PC-3 (cell line): ENCODE measurements around the gene CMSS1. TPM values are rescaled to one million over a fixed set of nuclear protein-coding genes. Genes with fewer than 3 reads are reported as not detected.

Source experiments
- ATAC-seq: fragments of 200-7000 bp; cut with Tn5 transposase; 2 replicates; pipeline ENCODE4 v1.9.1; 2020; ENCODE audit warnings: mild to moderate bottlenecking, moderate library complexity
- BruUV-seq: library from RNA; stranded (reverse); fragments of 400-500 nt; replicated peaks from 2 replicates; lab custom pipeline; 2021; lab: Mats Ljungman, UMichigan
- CTCF ChIA-PET: fragments of 300-600 bp; sonication (Branson Sonifier 250); formaldehyde crosslinking; loops from one replicate; lab custom pipeline; 2022; ENCODE audit warnings: antibody characterized with exemption; lab: Charles Lee
- POLR2A ChIA-PET: fragments of 300-600 bp; sonication (Branson Sonifier 250); formaldehyde crosslinking; loops from one replicate; lab custom pipeline; 2022; ENCODE audit warnings: antibody characterized with exemption; ENCODE audit not compliant: unreplicated experiment; lab: Charles Lee
- DNase-seq: peaks from one replicate; pipeline ENCODE4 v3.0.0-alpha.2; 2015
- H2AFZ ChIP-seq: fragments of 300-600 bp; sonication (generic); 2 replicates; pipeline ENCODE4 v1.6.0; 2016; ENCODE audit warnings: antibody characterized with exemption, low read length
- H3F3A ChIP-seq: fragments of 300-600 bp; sonication (generic); one replicate; pipeline ENCODE4 v1.6.0; 2017; ENCODE audit warnings: antibody characterized with exemption, low read length, control low read depth, mild to moderate bottlenecking; ENCODE audit not compliant: unreplicated experiment
- H3K27ac ChIP-seq: fragments of 300-600 bp; sonication (generic); 2 replicates; pipeline ENCODE4 v1.5.1; 2016; ENCODE audit warnings: mild to moderate bottlenecking, low read length
- H3K27me3 ChIP-seq: fragments of 300-600 bp; sonication (generic); 2 replicates; pipeline ENCODE4 v1.6.1; 2016; ENCODE audit warnings: low read length, mixed read lengths
- H3K36me3 ChIP-seq: fragments of 300-600 bp; sonication (generic); 2 replicates; pipeline ENCODE4 v1.6.1; 2016; ENCODE audit warnings: low read depth, mixed run types, low read length, mixed read lengths
- H3K4me1 ChIP-seq: fragments of 300-600 bp; sonication (generic); 2 replicates; pipeline ENCODE4 v1.5.1; 2016; ENCODE audit warnings: low read length; ENCODE audit not compliant: insufficient read depth
- H3K4me2 ChIP-seq: fragments of 300-600 bp; sonication (generic); 2 replicates; pipeline ENCODE4 v1.6.0; 2016; ENCODE audit warnings: low read length
- H3K4me3 ChIP-seq: fragments of 300-600 bp; sonication (generic); 2 replicates; pipeline ENCODE4 v1.5.1; 2016; ENCODE audit warnings: mild to moderate bottlenecking, low read length, mixed read lengths
- H3K79me2 ChIP-seq: fragments of 300-600 bp; sonication (generic); 2 replicates; pipeline ENCODE4 v1.6.1; 2017; ENCODE audit warnings: low read length, mixed read lengths
- H3K9ac ChIP-seq: fragments of 300-600 bp; sonication (generic); 2 replicates; pipeline ENCODE4 v1.6.0; 2016; ENCODE audit warnings: mild to moderate bottlenecking, low read length
- H3K9me2 ChIP-seq: fragments of 300-600 bp; sonication (generic); replicated peaks from 2 replicates; pipeline ENCODE4 v1.6.1; 2016; ENCODE audit warnings: mixed run types, low read length, mixed read lengths
- H3K9me3 ChIP-seq: fragments of 300-600 bp; sonication (generic); 2 replicates; pipeline ENCODE4 v1.6.1; 2016; ENCODE audit warnings: low read length, mixed read lengths
- H4K20me1 ChIP-seq: fragments of 300-600 bp; sonication (generic); 2 replicates; pipeline ENCODE4 v1.6.1; 2016; ENCODE audit warnings: low read length, mixed read lengths
- EZH2 ChIP-seq: fragments of 300-600 bp; sonication (generic); IDR thresholded peaks from one replicate; pipeline ENCODE4 v1.6.1; 2017; ENCODE audit warnings: antibody characterized with exemption, mild to moderate bottlenecking, low read length; ENCODE audit not compliant: unreplicated experiment
- EZH2phosphoT487 ChIP-seq: fragments of 300-600 bp; sonication (generic); IDR thresholded peaks from 2 replicates; pipeline ENCODE4 v1.6.1; 2018; ENCODE audit warnings: mild to moderate bottlenecking, antibody characterized with exemption, low read length, borderline replicate concordance
- intact Hi-C: fragments of 100-400 bp; cut with micrococcal nuclease; formaldehyde crosslinking; loops from 2 replicates; pipeline ENCODE4 v1.9.0; 2023
- total RNA-seq: library from RNA; depleted of rRNA; stranded (reverse); fragments of >200 nt; gene quantifications from 2 replicates; pipeline ENCODE4 v1.2.3, GENCODE V29; 2014
- TF ChIP-seq, protein P1 (sequence below): fragments of 300-600 bp; sonication (generic); conservative IDR thresholded peaks from 2 replicates; pipeline ENCODE4 v1.5.1; 2017; ENCODE audit warnings: antibody characterized with exemption, low read depth, mild to moderate bottlenecking, low read length

The CMSS1 gene
- total RNA-seq, 1 experiment from 2014 or later = 63.1 TPM

DNA sequence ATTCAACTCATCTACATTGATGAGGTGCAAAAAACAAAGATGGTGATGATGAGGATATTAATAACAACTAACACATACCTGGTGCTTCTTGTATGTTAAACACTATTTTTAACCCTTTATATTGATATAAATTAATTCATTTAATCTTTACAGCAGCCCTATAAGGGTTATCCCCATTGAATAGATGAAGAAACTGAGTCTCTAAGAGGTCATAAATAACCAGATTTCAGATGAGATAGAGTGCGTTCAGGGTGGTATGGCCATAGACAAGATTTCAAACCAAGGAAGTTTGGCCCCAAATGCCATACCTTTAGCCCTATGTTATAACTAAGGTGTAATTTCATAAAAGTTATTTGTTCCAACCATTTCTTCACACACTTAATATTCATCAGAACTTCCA, 82.6 kb downstream of the CMSS1 start:
- H3K4me2 ChIP-seq = peak overlapping the region; percentile 76
- intact Hi-C loops = loop anchor here (2.0 to 5.0 kb wide), 2 partner anchors 147 to 362 kb away; partner anchors contain the start of gene TBC1D23

DNA sequence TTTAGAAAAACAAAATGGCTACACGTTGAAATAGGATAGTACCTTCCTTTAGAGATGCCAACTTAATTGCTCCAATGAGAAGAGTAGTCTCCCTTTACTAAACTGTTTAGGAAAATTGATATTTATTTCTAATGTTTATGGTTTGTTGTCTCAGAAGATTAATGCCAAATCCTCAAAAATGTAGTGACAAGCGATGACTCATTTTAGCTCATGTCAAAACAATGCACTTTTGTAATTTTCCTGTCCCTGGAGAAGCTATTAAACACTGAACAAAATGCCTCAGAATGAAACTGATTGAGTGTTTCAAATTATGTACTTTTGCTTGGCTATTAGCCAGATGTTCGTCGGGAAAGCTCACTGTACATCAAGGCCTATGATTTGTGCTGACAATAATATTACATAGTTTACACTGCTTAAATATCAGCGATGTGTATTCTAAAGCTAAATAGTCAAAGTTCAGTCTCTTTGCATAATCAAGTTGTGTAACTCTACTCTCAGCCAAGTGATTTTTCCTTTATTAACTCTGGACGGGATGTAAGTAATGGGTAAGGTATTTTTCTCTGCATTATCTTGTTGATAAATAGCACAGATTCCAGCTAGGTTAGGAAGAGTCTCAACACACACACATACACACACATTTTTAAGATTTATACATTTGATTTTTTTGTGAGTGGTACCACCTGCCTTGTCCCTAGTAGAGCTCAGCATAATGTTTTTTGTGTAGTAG, 83.7 kb downstream of the CMSS1 start:
- BruUV-seq = no TSS peak
- Histone ChIP-seq H3K9me3 (no peaks in the 10 kb centered on the region), H3K27ac (peak overlapping the region; percentile 82), H3K79me2 (peaks cover 86% of the 10 kb centered on the region), H3F3A (peaks cover 4% of the 10 kb centered on the region), H3K4me3 (peak overlapping the region; percentile 37), H3K27me3 (no peaks in the 10 kb centered on the region), H4K20me1 (no peaks in the 10 kb centered on the region), H3K4me2 (peak overlapping the region; percentile 76), H3K9ac (peak overlapping the region; percentile 42), H3K4me1 (peaks cover 47% of the 10 kb centered on the region), H2AFZ (peak overlapping the region; percentile 39), H3K9me2 (no peaks in the 10 kb centered on the region), H3K36me3 (no peaks in the 10 kb centered on the region)
- intact Hi-C loops = loop anchor here (1.0 to 5.0 kb wide), 5 partner anchors 9 to 361 kb away; partner anchors contain the start of gene TBC1D23
- peak; percentile 82 for ATAC-seq
- CTCF ChIA-PET = interaction anchor here (0.9 to 1.5 kb wide), 2 partner anchors 58 to 353 kb away, joined by 6 to 7 read pairs; no protein-coding TSS in a partner anchor
- TF ChIP-seq EZH2 (no peak), EZH2phosphoT487 (no peak)
- TF ChIP-seq, protein P1, sequence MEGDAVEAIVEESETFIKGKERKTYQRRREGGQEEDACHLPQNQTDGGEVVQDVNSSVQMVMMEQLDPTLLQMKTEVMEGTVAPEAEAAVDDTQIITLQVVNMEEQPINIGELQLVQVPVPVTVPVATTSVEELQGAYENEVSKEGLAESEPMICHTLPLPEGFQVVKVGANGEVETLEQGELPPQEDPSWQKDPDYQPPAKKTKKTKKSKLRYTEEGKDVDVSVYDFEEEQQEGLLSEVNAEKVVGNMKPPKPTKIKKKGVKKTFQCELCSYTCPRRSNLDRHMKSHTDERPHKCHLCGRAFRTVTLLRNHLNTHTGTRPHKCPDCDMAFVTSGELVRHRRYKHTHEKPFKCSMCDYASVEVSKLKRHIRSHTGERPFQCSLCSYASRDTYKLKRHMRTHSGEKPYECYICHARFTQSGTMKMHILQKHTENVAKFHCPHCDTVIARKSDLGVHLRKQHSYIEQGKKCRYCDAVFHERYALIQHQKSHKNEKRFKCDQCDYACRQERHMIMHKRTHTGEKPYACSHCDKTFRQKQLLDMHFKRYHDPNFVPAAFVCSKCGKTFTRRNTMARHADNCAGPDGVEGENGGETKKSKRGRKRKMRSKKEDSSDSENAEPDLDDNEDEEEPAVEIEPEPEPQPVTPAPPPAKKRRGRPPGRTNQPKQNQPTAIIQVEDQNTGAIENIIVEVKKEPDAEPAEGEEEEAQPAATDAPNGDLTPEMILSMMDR = no peak
- peak; percentile 98 for DNase-seq
- POLR2A ChIA-PET = interaction anchor here (0.6 to 1.1 kb wide), 5 partner anchors 65 to 1135 kb away, joined by 3 to 7 read pairs (median 3); no protein-coding TSS in a partner anchor

More for the DNA sequence above, 82.6 kb downstream of the CMSS1 start:
- no peak for DNase-seq
- no peaks in the 10 kb centered on the region for H3K9me2 ChIP-seq
- H3K27me3 ChIP-seq = no peaks in the 10 kb centered on the region
- CTCF ChIA-PET = interaction anchor here (0.9 kb wide), 1 partner anchor 354 kb away, joined by 6 read pairs; no protein-coding TSS in a partner anchor
- peaks cover 9% of the 10 kb centered on the region for H3F3A ChIP-seq
- peak overlapping the region; percentile 82 for H3K27ac ChIP-seq
- no TSS peak for BruUV-seq
- H3K9me3 ChIP-seq = no peaks in the 10 kb centered on the region
- no peaks in the 10 kb centered on the region for H3K36me3 ChIP-seq
- no peak overlapping the region for H2AFZ ChIP-seq
- H3K79me2 ChIP-seq = peaks cover 77% of the 10 kb centered on the region
- peak overlapping the region; percentile 42; the same call in 1 of the 2 replicates for H3K9ac ChIP-seq
- POLR2A ChIA-PET = interaction anchor here (0.6 kb wide), 1 partner anchor 66 kb away, joined by 3 read pairs; no protein-coding TSS in a partner anchor
- TF ChIP-seq EZH2 (no peak), EZH2phosphoT487 (no peak)
- TF ChIP-seq, protein P1 = no peak
- no peaks in the 10 kb centered on the region for H4K20me1 ChIP-seq
- H3K4me1 ChIP-seq = peaks cover 58% of the 10 kb centered on the region
- no peak overlapping the region for H3K4me3 ChIP-seq
- ATAC-seq = no peak
